Astrocyte (in vitro differentiated cells and primary cell): ENCODE measurements around the gene NUCB2.

Source experiments
- CTCF ChIP-seq: IDR thresholded peaks from 2 replicates; pipeline ENCODE4 v1.5.1; 2011; ENCODE audit warnings: low read depth, mild to moderate bottlenecking, inconsistent platforms, low read length, moderate library complexity; ENCODE audit not compliant: insufficient read depth
- EZH2 ChIP-seq: IDR thresholded peaks from 2 replicates; pipeline ENCODE4 v1.6.1; 2012; ENCODE audit warnings: mild to moderate bottlenecking, low read length, inconsistent platforms; ENCODE audit not compliant: insufficient read depth

DNA sequence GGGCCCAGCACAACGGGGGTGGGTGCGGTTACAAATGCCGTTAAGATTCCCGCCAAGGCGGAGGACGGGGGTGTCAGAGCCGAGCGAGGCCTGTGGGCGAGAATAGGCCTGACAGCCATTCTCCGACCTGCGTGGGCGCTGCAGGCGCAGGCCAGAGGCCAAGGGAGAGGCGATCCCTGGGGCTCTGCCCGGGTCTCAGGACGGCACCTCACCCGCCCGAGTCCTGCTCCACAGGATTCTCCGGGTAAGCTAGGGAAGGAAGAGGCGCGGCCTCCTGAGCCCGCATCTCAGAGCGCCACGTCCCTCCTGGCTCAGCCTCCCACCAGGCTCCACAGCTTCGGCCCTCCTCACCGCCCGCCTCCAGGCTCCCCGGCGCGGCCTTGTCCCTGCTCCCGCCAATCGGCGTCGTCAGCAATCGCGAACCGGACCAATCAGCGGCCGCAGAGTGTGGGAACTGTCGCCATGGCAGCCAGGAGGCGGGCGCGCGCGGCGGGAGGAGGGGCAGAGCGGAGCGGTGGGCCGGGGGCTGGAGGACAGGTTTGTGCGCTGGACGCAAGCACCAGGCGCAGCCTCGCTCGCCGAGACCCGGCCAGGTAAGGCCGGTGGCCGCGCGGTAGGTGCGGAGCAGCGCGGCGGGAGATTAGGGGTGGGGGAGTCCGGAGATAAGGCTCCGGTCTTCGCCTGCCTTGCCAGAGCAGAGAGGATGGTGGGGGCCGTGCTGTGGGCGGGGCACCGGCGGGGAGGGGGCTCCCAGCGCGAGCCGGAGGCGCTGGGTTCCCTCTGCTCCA, at the start of gene NUCB2:
- TF ChIP-seq CTCF = no peak
- no peak for TF ChIP-seq EZH2
